Vagina (tissue), 2 donors: ENCODE results near the gene ACTN4.

Source experiments
- POLR2A ChIP-seq, 2 donors: fragments of 450-650 bp; IDR thresholded peaks; one replicate each; pipeline ENCODE4 v1.6.1; 2017; ENCODE audit warnings: antibody characterized with exemption in 2 of 2, mild to moderate bottlenecking in 2 of 2, moderate library complexity in 2 of 2
- POLR2AphosphoS5 ChIP-seq, 2 donors: sonication (generic); formaldehyde crosslinking; IDR thresholded peaks; one replicate each; pipeline ENCODE4 v1.9.0; 2017; ENCODE audit warnings: antibody characterized with exemption in 2 of 2, mild to moderate bottlenecking in 2 of 2, low read depth in 1 of 2; ENCODE audit not compliant: insufficient read depth in 1 of 2
- TF ChIP-seq, protein P1 (sequence below), 3 experiments: fragments of 450-650 bp in 2 of 3; fragments of 200-600 bp in 1 of 3; sonication (generic) in 1 of 3; IDR thresholded peaks; one replicate each; pipeline ENCODE4 v1.5.1; 2017 to 2019; ENCODE audit warnings: antibody characterized with exemption in 3 of 3, mild to moderate bottlenecking in 2 of 3, moderate library complexity in 2 of 3

DNA sequence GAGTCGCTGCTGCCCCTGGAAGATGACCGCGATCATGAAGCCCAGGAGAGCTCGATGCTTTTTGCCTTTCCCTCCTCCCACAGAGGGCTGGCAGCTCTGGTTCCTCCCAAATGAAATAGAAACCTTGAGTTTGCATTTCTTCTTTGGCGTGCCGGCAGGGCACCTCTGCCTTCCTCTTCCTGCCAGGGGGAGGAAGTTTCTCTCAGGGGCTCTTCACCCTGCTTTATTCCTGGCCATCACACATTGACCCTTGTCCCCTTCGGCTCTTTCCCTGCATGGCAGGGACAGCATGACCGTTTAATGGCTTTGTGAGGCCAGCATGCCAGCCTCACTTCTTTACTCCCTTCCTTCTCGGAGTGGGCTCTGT lies 47.9 kb downstream of the ACTN4 start:
- TF ChIP-seq POLR2A (IDR thresholded peaks at IDR 0.05) (no peak), POLR2AphosphoS5 (IDR thresholded peaks at IDR 0.05; ENCODE audit: insufficient read depth in 1 of 2, low read depth in 1 of 2) (no peak)
- TF ChIP-seq, protein P1, sequence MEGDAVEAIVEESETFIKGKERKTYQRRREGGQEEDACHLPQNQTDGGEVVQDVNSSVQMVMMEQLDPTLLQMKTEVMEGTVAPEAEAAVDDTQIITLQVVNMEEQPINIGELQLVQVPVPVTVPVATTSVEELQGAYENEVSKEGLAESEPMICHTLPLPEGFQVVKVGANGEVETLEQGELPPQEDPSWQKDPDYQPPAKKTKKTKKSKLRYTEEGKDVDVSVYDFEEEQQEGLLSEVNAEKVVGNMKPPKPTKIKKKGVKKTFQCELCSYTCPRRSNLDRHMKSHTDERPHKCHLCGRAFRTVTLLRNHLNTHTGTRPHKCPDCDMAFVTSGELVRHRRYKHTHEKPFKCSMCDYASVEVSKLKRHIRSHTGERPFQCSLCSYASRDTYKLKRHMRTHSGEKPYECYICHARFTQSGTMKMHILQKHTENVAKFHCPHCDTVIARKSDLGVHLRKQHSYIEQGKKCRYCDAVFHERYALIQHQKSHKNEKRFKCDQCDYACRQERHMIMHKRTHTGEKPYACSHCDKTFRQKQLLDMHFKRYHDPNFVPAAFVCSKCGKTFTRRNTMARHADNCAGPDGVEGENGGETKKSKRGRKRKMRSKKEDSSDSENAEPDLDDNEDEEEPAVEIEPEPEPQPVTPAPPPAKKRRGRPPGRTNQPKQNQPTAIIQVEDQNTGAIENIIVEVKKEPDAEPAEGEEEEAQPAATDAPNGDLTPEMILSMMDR (IDR thresholded peaks at IDR 0.05): no peak
